ENCODE measurements around the gene SMIM10. TPM values are rescaled to one million over a fixed set of nuclear protein-coding genes. Genes with fewer than 3 reads are reported as not detected.
"Not testable (repeated sequence)": the region's sequence is repeated elsewhere in the genome, so short reads cannot be mapped to it uniquely, and the experiment has no call there.

SMIM10 gene
- total RNA-seq: 4.1 TPM

- peak; percentile 51 for DNase-seq (ENCODE audit: low spot score)
Observed at GRCh38 chrX:134990801-134991481, at the start of gene SMIM10. Gene SMIM10, plus strand, starts transcription at chrX:134990991. Its CDS starts 105 bp downstream, at chrX:134991096.

DNA sequence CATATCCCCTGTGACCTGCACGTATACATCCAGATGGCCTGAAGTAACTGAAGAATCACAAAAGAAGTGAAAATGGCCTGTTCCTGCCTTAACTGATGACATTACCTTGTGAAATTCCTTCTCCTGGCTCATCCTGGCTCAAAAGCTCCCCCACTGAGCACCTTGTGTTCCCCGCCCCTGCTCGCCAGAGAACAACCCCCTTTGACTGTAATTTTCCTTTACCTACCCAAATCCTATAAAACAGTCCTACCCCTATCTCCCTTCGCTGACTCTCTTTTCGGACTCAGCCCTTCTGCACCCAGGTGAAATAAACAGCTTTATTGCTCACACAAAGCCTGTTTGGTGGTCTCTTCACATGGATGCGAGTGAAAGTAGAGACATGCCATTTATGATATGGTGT is 44.4 kb upstream of the SMIM10 start:
- DNase-seq (ENCODE audit: low spot score): not testable (repeated sequence)

- peak; percentile 13 for DNase-seq (ENCODE audit: low spot score)
Observed at GRCh38 chrX:134948333-134949241, 42.2 kb upstream of the SMIM10 start.

- DNase-seq (ENCODE audit: low spot score): no peak
Observed at GRCh38 chrX:134949271-134949670, 41.5 kb upstream of the SMIM10 start.

GRCh38 chrX:134957836-134958235 is 33.0 kb upstream of the SMIM10 start:
- DNase-seq (ENCODE audit: low spot score): no peak

DNA sequence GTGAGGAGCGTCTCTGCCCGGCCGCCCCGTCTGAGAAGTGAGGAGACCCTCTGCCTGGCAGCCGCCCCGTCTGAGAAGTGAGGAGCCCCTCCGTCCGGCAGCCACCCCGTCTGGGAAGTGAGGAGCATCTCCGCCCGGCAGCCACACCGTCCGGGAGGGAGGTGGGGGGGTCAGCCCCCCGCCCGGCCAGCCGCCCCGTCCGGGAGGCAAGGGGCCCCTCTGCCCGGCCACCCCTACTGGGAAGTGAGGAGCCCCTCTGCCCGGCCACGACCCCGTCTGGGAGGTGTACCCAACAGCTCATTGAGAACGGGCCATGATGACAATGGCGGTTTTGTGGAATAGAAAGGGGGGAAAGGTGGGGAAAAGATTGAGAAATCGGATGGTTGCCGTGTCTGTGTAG is 30.4 kb upstream of the SMIM10 start:
- not testable (repeated sequence) for DNase-seq (ENCODE audit: low spot score)

GRCh38 chrX:134963041-134963440 is 27.8 kb upstream of the SMIM10 start:
- DNase-seq (ENCODE audit: low spot score): no peak

- DNase-seq (ENCODE audit: low spot score): no peak
Observed at GRCh38 chrX:134969726-134970125, 21.1 kb upstream of the SMIM10 start.

- no peak for DNase-seq (ENCODE audit: low spot score)
Observed at GRCh38 chrX:134971926-134972325, 18.9 kb upstream of the SMIM10 start.

GRCh38 chrX:134975516-134975915 is 15.3 kb upstream of the SMIM10 start:
- DNase-seq (ENCODE audit: low spot score): no peak

GRCh38 chrX:134981910-134982309 is 8.9 kb upstream of the SMIM10 start:
- no peak for DNase-seq (ENCODE audit: low spot score)

- DNase-seq (ENCODE audit: low spot score): no peak
Observed at GRCh38 chrX:134982748-134983147, 8.0 kb upstream of the SMIM10 start.

GRCh38 chrX:134985479-134985878 is 5.3 kb upstream of the SMIM10 start:
- DNase-seq (ENCODE audit: low spot score): no peak

DNA sequence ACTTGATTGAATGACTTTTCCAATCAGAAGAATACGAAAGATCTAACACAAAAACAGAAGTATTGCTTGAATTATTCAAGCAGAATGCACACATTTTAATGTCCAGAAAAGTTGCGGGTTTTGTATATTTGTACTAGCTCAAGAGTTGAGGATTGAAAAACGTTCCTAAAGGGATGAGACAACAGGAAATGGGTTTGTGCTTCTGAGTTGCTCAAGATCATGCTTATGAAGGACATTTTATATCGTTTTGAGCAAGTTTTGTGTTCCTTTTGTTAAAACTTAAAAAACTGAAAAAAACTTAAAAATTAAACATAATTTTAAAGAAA is 353 bp upstream of the SMIM10 start:
- no peak for DNase-seq (ENCODE audit: low spot score)

DNA sequence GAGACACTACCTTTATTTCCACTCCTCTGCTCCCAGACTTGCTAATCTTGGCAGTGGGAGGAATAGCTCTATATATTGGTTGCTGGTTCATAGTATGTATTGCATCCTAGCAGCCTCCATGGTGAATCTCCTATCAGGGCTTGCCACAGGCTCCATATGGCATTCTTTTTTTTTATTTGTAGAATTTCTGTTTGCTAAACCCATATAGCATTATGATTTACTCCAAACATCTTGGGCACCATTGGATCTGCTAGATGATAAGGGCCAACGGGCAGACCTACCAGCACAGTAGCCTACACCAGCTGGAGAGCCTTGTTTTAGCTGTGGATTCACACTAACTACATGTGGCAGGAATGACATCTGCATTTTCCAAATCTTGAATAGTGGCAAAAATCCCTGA is 6.9 kb downstream of the SMIM10 start:
- DNase-seq (ENCODE audit: low spot score): no peak

- DNase-seq (ENCODE audit: low spot score): no peak
Observed at GRCh38 chrX:134998246-134998645, 7.5 kb downstream of the SMIM10 start.

DNA sequence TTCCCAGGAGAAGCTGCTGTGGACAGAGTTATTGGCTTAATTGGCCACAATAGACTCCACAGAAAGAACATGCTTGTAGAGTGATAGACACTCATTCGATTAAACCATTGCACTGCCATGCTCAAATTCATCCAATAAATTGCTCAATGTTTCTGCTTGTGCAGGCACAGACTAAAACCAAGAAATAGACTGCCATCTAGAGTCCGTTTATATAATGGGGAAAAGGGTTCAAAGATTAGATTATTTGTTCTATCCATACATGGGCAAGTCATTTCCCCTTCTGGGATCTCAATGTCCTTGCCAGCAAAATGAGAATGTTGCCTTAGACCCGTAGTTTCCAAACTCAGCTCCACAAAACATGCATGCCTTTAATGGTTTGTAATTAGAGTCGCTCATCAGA is 8.7 kb downstream of the SMIM10 start:
- DNase-seq (ENCODE audit: low spot score): no peak

- no peak for DNase-seq (ENCODE audit: low spot score)
Observed at GRCh38 chrX:135000516-135000915, 9.7 kb downstream of the SMIM10 start.

DNA sequence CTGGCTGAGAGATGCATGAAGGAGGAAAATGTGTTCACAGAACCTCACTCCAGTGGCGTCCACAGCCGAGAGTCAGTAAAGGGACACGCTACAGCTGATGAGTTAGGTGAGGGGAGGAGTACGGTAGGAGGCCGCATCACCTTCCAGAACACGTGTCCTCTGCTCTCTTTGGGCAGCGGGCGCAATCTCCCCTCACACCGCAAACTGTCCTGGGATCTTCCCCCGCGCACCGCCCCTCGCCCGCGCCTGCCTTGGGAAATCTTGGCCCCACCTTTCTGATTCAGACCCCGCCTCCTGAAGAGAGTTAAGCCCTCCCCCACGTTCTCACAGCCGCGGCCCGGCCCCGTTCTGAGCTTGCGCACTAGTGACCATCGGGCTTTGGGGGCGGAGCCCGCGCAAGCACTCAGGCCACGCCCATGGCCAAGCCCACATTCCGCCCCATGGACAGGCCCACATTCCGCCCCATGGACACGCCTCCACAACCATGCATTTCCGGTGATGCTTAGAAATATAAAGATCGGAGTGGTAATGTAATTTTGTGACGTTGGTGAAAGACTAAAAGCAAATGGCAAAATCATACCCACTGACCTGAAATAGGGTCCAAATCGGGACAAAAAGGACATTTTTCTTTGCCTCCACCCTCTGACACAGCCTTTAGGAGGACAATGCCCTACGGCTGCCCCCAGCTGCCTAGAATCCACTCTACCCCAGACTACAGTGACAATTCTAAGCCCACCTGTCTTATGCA is 13.3 kb downstream of the SMIM10 start:
- peak; percentile 91 for DNase-seq (ENCODE audit: low spot score)

DNA sequence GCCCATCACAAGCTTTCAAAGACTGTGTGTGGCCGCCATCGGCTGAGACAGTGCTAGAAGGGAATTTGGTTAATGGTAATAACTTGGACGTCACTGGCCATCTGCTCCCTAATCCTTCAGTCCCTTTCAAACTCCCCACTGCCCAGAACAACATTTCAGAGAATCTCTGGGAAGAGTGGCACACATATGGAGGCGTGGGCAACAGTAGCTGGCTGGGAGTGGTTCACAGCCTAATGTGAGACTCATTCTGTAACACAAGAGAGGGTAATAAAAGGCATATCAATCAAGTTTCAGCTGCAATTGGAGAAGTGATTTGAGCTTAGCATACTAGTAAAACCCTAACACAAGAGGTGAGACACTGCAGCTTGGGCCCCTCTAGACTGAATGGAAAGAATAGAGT is 15.4 kb downstream of the SMIM10 start:
- DNase-seq (ENCODE audit: low spot score): no peak

- no peak for DNase-seq (ENCODE audit: low spot score)
Observed at GRCh38 chrX:135009057-135009610, 18.3 kb downstream of the SMIM10 start.

DNA sequence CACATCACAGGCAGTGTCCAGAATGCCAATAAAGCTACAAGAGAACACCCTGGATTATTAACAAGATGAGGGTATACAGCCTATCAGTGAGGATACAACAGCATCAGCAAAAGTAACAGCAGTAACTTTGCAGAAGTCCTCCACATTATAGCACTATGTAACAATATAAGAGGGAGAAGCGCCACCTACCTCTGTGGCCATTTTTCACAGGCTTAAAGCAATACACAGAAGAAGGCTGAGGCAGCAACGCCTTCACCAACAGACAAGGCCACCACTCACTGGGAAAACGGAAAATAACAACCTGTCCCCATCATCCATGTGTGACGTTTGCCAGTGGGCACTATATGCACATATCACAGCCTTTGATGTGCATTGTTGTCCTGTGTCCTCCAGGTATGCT is 19.0 kb downstream of the SMIM10 start:
- DNase-seq (ENCODE audit: low spot score): no peak
